GM19238 (cell line): ENCODE results near the gene CDH20.
A peak's percentile ranks its signal among the peaks of the same experiment; 100 is the strongest.

ENCODE experiments used
- DNase-seq: peaks from one replicate; pipeline ENCODE4 v3.0.0; 2011; ENCODE audit warnings: low spot score; ENCODE audit not compliant: insufficient read length

The CDH20 gene

DNA sequence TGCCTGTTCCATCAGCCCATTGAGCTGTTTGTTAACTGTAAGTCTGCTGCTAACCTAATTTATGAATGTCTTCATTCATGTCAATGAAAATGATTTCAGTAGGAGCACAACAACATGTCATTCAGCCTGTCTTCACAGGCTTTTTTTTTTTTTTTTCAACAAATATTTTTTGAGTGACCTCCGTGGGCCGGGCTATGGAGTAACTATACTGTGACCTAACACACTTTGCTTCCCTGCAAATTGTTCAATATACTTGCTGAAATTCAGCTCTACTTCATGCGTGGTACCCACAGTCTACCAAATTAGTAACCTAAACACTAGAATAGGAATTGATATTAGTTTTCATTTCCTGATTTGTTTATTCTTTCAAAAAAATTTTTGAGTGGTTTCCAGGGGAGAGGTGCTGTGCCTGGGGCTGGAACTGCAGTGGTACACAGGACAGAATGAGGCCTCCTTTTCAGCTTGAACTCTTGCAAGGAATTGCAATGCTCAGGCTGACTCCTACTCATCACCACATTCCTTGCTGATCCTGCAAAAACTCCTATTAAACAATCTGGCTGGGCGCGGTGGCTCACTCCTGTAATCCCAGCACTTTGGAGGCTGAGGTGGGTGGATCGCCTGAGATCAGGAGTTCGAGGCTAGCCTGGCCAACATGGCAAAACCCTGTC is 87.1 kb downstream of the CDH20 start:
- no peak for DNase-seq

GRCh38 chr18:61426492-61427053 is 93.3 kb downstream of the CDH20 start:
- DNase-seq: no peak

DNA sequence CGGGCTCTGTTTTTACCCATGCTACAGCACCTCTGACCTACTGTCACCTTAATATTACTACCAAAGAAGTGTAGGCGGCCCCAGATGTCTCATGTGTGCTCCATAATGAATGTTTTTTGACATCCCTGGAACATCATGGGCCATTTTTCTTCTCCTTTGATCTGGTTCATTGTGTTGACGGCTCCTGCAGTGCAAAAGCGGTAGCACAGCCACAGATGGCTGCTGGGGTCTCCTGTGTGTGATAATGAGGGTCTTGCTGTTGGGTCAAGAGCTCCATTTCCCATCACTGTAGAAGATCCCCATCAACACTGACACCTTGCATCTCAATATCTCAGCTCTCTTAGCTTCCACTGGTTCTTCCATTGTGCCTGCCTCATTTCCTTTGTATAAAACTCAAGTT is 95.0 kb downstream of the CDH20 start:
- DNase-seq: no peak

DNA sequence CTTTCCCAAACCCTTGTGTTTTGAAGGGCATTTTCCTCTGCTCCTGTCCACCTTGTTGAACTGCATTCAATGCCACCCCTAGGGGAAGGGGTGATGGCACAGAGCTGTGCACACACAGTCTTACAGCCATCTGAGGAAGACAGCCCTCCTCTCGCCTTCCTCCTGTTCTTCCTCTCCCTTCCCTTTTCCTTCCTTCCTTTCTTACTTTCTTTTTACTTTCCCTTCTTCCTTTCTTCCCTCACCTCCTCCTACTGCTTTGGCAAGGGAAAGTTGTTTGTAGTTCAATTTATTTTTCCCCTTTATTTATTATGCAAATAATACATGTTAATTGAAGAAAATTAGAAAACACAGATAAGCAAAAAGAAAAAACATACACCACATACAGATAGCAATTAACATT is 99.4 kb downstream of the CDH20 start:
- no peak for DNase-seq

GRCh38 chr18:61435064-61435652 is 101.9 kb downstream of the CDH20 start:
- no peak for DNase-seq

GRCh38 chr18:61443081-61443725 is 110.0 kb downstream of the CDH20 start:
- DNase-seq: no peak

GRCh38 chr18:61448316-61448715 is 115.1 kb downstream of the CDH20 start:
- peak; percentile 2 for DNase-seq

DNA sequence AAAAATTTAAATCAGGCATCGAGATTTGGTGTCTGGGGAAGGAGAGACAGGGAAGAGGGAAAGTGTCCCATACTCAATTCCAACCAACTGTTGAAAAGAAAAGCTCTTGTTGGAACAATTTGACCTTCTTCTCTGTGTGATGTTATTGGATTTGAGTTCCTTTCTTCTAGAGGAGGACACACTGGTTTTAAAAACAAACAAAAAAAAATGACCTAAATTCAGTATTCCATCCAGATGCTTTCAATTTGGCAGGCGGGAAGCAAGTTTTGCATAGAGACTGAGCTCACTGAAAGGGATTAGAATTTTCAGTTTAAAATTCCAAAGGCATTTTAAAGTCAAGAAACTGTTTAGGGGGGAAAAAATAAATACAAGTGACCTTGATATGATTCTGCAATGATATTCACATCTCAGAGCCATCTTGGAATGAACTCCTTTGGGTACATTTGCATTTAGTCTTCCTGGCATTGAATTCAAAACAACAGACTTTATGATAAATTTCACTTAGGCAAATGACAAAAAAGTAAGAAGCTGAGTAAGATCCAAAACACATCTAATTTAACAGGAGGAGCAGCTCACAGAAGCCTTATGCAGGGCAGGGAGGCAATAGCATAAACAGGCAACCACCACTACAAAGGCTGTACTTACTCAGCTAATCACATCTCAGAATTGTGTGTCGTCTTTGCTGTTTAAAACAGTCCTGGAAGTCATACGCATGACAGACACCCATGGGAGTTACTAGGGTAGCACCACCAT is 126.8 kb downstream of the CDH20 start:
- DNase-seq: no peak

DNA sequence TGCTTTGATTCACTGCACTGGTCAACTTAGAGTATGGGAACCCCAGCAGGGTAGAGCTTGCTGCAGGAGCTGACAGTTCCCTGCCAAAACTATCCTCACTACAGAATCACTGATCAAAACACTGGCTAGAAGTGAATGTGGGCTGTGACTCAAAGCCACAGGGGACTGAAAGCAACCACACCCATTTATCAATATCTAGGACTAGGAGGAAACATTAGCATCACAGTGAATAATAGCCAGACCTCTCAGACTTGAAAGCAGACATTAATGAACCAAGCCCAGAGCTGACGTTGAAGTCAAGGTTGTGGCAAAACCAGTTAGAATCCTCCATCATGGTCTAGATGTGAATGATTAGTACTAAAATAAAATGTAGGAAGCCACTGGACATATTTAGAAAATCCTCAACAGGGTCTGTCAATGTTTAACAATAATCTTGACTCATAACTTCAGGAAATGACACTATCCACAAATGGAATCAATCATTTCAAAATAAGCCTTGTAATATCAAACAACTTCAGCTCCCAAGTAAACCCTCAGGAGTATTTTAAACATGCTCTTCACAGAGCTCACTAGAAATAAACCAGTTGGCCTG is 131.4 kb downstream of the CDH20 start:
- no peak for DNase-seq

DNA sequence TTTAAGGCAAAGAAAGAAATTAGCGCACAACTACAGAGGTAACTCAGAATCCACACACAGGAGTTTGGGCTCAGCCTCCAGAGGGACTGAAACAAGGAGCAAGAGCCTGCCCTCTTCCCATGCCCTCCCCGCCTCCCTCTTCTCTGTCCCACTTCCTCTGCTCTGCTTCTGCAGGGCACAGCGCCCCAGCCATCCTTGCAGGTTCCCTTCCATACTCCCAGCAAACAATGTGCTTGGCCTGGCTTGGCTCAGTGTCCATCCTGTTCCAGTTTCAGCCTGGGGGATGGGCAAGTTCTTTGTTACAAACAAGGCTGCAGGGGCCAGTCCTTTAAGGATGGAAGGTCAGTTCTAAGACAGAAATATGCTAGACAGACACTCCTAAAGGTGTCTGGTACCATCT is 133.5 kb downstream of the CDH20 start:
- DNase-seq: no peak

- no peak for DNase-seq
These were observed 136.9 kb downstream of the CDH20 start for GRCh38 chr18:61470031-61470674.

DNA sequence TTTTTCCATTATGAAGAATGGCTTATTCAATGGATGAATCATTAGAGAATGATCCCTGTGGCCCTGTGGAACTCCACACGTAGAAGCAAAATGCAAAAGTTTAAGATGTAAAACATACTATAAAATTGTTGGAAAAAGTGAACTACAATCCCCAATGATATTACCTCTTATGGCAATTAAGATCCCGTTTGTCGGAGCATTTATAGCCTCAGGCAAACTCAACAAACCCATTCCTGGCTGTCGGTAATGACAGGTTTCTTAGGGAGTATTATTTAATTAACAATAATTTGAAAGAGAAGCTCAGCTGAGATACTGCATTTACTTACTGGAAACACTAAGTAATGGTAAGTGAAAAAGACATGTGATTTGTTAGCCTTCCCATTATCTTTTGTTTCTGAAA is 138.3 kb downstream of the CDH20 start:
- DNase-seq: no peak

GRCh38 chr18:61471942-61472341 is 138.7 kb downstream of the CDH20 start:
- no peak for DNase-seq

GRCh38 chr18:61474341-61474740 is 141.1 kb downstream of the CDH20 start:
- no peak for DNase-seq

DNA sequence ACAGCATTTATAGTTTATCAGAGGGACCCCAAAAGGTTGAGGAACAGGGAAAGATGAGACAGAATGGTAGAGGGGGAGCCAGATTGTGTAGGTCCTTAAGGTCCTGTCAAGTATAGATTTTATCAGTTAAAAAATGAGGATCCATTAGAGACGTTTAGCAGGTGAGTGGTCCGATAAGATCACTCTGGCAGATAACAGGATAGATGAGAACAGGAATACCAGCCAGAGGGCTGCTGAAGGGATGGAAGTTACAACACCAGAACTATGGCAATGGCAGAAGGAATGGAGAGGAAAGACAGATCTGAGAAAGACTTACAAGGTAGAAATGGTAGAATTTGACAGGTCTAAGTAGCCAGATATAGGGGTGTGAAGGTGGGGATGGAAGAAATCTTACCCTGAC is 141.7 kb downstream of the CDH20 start:
- DNase-seq: no peak

DNA sequence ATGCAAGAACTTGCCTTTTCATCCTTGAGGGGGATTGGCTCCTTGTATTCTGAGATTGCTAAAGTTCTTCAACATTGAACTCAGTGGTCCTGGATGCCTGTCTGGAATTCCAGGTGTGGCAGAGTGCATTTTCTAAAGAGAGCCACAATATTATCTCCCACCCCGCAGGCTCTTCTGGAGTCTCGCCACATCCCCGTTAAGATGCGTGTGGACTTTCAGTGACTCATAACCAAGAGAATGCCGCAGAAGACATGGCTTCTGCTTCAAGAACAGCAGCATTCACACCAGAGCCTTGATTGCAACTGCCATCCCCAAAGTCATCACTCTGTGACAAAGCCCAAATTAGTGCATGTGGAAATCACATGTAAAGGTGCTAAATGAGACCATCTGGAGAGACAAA is 142.7 kb downstream of the CDH20 start:
- DNase-seq: no peak

DNA sequence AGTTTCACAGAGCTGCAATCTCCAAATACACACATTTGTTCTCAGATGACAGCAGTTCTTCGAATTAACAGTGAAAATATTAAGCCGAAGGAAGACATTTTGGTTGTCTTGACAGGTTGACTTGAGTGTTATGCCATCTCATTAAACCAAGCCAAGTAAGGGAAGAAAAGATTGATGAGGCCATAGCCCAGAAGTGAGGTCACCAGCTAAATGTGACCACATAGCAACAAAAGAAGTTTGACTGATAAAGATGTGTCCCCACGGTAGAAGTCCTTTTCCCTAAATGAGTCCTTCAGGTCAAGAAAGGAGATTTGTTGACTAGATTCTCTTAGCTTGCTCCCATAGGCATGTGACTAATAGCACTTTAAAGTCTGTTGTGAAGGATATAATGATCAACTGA is 156.1 kb downstream of the CDH20 start:
- no peak for DNase-seq

- no peak for DNase-seq
These were observed 163.1 kb downstream of the CDH20 start for GRCh38 chr18:61496374-61496773.

DNA sequence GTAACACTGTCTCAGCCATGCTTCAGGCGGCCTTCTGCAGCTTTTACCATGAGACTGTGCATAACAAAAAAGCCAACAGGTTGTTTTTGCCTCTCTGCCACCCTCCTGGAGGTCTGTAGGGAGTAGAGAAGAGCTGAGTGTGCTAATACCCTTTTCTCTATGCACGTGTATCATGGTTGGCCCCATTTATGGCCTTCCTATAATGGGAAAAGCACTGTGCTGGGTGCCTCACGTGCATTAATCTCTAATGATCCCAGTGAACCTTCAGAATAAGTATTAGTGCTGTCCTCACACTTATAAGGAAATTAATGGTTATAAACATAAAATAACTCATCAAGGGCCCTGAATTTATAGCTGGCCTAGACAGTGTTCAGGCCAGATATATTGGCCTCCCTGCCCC is 164.2 kb downstream of the CDH20 start:
- no peak for DNase-seq

DNA sequence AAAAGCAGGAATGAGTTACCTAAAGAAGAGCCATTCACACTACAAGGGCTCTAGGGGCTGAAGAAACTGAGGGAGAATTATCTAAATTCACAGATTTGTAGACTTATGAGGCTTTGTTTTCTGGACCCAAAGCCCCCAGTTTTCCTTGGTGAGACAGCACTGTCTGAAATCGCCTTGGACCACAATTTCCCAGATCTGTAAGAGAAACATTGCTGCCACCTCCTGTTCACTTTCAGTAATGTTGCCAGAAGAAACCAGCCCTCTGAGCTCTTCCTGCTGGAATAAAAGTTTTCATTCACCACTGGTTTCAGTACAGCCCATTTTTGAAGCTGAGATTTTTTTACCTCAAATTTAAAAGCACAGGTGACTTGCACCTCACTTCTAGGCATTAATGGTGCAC is 169.2 kb downstream of the CDH20 start:
- DNase-seq: peak; percentile 10

- DNase-seq: no peak
These were observed 170.5 kb downstream of the CDH20 start for GRCh38 chr18:61503688-61504087.
